ENCODE measurements around the gene TRIM24.
A peak's percentile ranks its signal among the peaks of the same experiment; 100 is the strongest.
"Not testable (repeated sequence)": the region's sequence is repeated elsewhere in the genome, so short reads cannot be mapped to it uniquely, and the experiment has no call there.

The TRIM24 gene

GRCh38 chr7:138460649-138461607 is 869 bp downstream of the TRIM24 start:
- peak; percentile 59 for DNase-seq

- not testable (repeated sequence) for DNase-seq
Measured at GRCh38 chr7:138463291-138463618, 3.2 kb downstream of the TRIM24 start.

GRCh38 chr7:138465046-138465445 is 5.0 kb downstream of the TRIM24 start:
- no peak for DNase-seq

GRCh38 chr7:138466069-138466756 is 6.2 kb downstream of the TRIM24 start:
- DNase-seq, result not testable (repeated sequence)

- no peak for DNase-seq
Measured at GRCh38 chr7:138468244-138469123, 8.4 kb downstream of the TRIM24 start.

GRCh38 chr7:138470391-138471157 is 10.5 kb downstream of the TRIM24 start:
- DNase-seq, result no peak

- DNase-seq, result no peak
Measured at GRCh38 chr7:138472292-138473079, 12.4 kb downstream of the TRIM24 start.

- DNase-seq, result no peak
Measured at GRCh38 chr7:138475377-138475776, 15.3 kb downstream of the TRIM24 start.

- no peak for DNase-seq
Measured at GRCh38 chr7:138477081-138477578, 17.1 kb downstream of the TRIM24 start.

- no peak for DNase-seq
Measured at GRCh38 chr7:138477581-138477980, 17.5 kb downstream of the TRIM24 start.

GRCh38 chr7:138478499-138478908 is 18.4 kb downstream of the TRIM24 start:
- DNase-seq, result no peak

GRCh38 chr7:138480527-138480926 is 20.5 kb downstream of the TRIM24 start:
- DNase-seq, result no peak

- DNase-seq, result no peak
Measured at GRCh38 chr7:138481447-138482380, 21.7 kb downstream of the TRIM24 start.

GRCh38 chr7:138483531-138483930 is 23.5 kb downstream of the TRIM24 start:
- no peak for DNase-seq

- not testable (repeated sequence) for DNase-seq
Measured at GRCh38 chr7:138485508-138485907, 25.4 kb downstream of the TRIM24 start.

- DNase-seq, result not testable (repeated sequence)
Measured at GRCh38 chr7:138489139-138489538, 29.1 kb downstream of the TRIM24 start.

- DNase-seq, result no peak
Measured at GRCh38 chr7:138491612-138492386, 31.7 kb downstream of the TRIM24 start.

GRCh38 chr7:138492423-138492822 is 32.4 kb downstream of the TRIM24 start:
- no peak for DNase-seq

GRCh38 chr7:138493535-138493934 is 33.5 kb downstream of the TRIM24 start:
- no peak for DNase-seq

Measured in EL (cell line).